T-helper 17 cell (primary cell): Measurements from ENCODE around the gene CDYL2. TPM values are rescaled to one million over a fixed set of nuclear protein-coding genes. Genes with fewer than 3 reads are reported as not detected.
"Not testable (repeated sequence)": the region's sequence is repeated elsewhere in the genome, so short reads cannot be mapped to it uniquely, and the experiment has no call there.

Source experiments
- ATAC-seq: fragments of 150-1000 bp; cut with Tn5 transposase; 2 replicates; pipeline ENCODE4 v1.10.0; 2021; ENCODE audit warnings: mild to moderate bottlenecking, moderate library complexity
- DNase-seq, 3 donors: peaks; one replicate each; pipeline versions ENCODE4 v3.0.0 to v3.0.0-alpha.2; 2020 to 2021
- H3K9me3 ChIP-seq: one replicate; pipeline ENCODE4 v1.7.0; 2013; ENCODE audit warnings: low read length, mild to moderate bottlenecking; ENCODE audit not compliant: control insufficient read depth, poor library complexity, severe bottlenecking
- H3K27ac Mint-ChIP-seq: one replicate; pipeline ENCODE4 v1.8.0; 2022; ENCODE audit warnings: mild to moderate bottlenecking, moderate library complexity, mixed read lengths
- H3K27me3 Mint-ChIP-seq: one replicate; pipeline ENCODE4 v1.8.0; 2022; ENCODE audit warnings: mixed read lengths
- H3K36me3 Mint-ChIP-seq: one replicate; pipeline ENCODE4 v1.8.0; 2022; ENCODE audit warnings: low read depth, mixed read lengths
- H3K4me1 Mint-ChIP-seq: one replicate; pipeline ENCODE4 v1.8.0; 2022; ENCODE audit warnings: mild to moderate bottlenecking, mixed read lengths
- H3K4me3 Mint-ChIP-seq: one replicate; pipeline ENCODE4 v1.8.0; 2022; ENCODE audit warnings: mild to moderate bottlenecking, moderate library complexity, mixed read lengths
- total RNA-seq, 4 donors: library from RNA in 2 of 4; stranded (reverse) in 2 of 4; gene quantifications; one replicate each; pipeline ENCODE4 v1.2.3 and lab custom pipeline; 2022 to 2026

CDYL2 gene
- total RNA-seq, 2 donors from 2014 or later = 17.0 to 28.3 TPM

DNA sequence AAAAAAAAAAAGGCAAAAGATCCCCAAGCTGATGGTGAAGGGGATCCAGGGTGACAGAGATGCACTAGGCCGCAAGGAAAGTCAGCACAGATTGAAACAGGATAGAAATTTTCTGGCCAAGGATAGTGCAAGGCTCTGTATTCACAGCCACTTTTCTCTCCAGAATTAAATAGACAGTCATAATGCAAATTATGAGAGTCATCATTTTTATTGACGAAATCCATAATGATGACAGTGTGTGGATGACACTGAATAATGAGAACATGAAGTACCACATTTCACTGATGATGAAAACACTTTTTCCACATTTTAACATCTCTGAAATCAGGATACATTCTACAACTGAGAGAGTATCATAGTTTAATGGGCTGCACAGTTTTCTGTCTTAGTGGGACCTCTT is 72.5 kb downstream of the CDYL2 start:
- Mint-ChIP-seq H3K36me3 (no peaks in the 10 kb centered on the region), H3K4me1 (peaks cover under 1% of the 10 kb centered on the region), H3K4me3 (no peak overlapping the region), H3K27ac (no peak overlapping the region), H3K27me3 (no peaks in the 10 kb centered on the region)
- peaks cover 3% of the 10 kb centered on the region for H3K9me3 ChIP-seq
- DNase-seq (no peak), ATAC-seq (no peak)

DNA sequence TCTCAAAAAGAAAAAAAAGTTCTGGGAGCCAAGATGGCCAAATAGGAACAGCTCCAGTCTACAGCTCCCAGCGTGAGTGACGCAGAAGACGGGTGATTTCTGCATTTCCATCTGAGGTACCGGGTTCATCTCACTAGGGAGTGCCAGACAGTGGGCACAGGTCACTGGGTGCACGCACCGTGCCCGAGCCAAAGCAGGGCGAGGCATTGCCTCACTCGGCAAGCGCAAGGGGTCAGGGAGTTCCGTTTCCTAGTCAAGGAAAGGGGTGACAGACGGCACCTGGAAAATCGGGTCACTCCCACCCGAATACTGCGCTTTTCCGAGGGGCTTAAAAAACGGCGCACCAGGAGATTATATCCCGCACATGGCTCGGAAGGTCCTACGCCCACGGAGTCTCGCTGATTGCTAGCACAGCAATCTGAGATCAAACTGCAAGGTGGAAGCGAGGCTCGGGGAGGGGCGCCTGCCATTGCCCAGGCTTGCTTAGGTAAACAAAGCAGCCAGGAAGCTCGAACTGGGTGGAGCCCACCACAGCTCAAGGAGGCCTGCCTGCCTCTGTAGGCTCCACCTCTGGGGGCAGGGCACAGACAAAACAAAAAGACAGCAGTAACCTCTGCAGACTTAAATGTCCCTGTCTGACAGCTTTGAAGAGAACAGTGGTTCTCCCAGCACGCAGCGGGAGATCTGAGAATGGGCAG is 77.2 kb downstream of the CDYL2 start:
- H3K4me1 Mint-ChIP-seq, H3K27ac Mint-ChIP-seq, DNase-seq, H3K36me3 Mint-ChIP-seq, H3K9me3 ChIP-seq, H3K27me3 Mint-ChIP-seq, ATAC-seq: not testable (repeated sequence)
- H3K4me3 Mint-ChIP-seq = peak overlapping the region; percentile 43

DNA sequence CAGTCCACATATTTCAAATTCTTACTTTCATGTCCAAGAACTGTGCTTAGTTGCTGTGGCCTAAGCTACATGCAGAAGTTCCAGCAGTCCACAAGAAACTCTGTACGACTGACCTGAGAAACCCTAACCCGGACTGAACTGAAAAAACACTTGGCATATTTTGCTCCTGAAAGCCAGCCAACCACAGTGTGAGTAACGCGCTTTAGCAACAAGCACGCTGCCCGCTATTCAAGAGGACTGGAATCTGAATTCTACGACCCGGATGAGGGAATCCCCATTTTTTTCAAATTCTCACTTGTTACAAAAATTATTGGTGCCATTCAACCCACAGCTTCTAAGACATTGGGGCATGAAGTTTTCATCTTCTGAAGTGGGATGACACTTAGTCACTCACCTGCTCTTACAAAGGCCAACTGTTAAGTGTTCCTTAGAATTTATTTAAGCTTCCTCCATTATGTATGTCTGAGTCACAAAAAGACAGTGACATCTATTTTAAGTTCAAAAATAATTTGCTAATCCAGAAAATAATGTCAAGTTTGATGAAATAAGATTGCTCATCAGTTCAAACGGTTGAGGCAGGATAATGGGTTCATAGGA is 78.7 kb downstream of the CDYL2 start:
- no peak overlapping the region for H3K27ac Mint-ChIP-seq
- no peaks in the 10 kb centered on the region for H3K36me3 Mint-ChIP-seq
- H3K4me1 Mint-ChIP-seq = peaks cover 2% of the 10 kb centered on the region
- no peak for DNase-seq
- H3K27me3 Mint-ChIP-seq = no peaks in the 10 kb centered on the region
- no peak for ATAC-seq
- H3K9me3 ChIP-seq = no peaks in the 10 kb centered on the region
- no peak overlapping the region for H3K4me3 Mint-ChIP-seq

DNA sequence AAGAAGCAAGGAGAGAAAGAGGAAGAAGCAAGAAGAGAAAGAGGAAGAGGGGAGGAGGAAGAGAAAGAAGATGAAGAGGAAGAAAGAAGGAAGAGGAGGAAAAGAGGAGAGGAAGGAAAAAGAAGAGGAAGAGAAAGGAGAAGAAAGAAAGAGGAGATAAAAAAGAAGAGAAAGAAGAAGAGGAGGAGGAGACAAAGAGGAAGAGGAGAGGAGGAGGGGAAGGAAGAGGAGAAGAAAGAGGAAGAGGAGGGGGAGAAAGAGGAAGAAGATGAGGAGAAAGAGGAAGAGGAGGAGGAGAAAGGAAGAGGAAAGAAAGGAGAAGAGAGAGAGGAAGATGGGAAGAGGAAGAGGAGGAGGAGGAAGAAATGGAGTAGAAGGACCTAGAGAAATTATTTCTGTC is 80.4 kb downstream of the CDYL2 start:
- no peak overlapping the region for H3K27ac Mint-ChIP-seq
- no peak for DNase-seq
- no peaks in the 10 kb centered on the region for H3K36me3 Mint-ChIP-seq
- no peaks in the 10 kb centered on the region for H3K27me3 Mint-ChIP-seq
- H3K9me3 ChIP-seq = no peaks in the 10 kb centered on the region
- no peak overlapping the region for H3K4me3 Mint-ChIP-seq
- ATAC-seq = no peak
- H3K4me1 Mint-ChIP-seq = peaks cover 2% of the 10 kb centered on the region

DNA sequence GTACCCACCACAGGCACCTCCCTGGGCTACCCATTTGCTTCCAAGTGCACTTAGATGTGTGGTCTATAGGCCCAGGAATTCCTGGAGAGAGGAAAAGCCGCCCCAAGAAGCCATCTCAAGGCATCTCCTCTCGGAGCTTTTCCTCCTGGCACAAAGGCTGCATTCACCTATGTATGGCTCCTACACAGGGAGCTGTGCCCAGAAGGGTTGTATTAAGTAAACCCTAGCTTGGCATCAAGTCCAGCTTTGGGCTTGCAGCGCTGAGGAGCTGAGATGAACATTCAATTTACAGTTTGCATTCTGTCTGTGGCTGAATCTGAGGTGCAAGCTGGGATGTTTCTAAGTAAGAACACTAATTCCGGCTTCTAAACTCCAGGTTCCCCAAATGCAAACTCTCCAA is 81.3 kb downstream of the CDYL2 start:
- no peak overlapping the region for H3K4me3 Mint-ChIP-seq
- H3K27me3 Mint-ChIP-seq = no peaks in the 10 kb centered on the region
- H3K4me1 Mint-ChIP-seq = peaks cover 2% of the 10 kb centered on the region
- DNase-seq = no peak
- H3K9me3 ChIP-seq = no peaks in the 10 kb centered on the region
- H3K36me3 Mint-ChIP-seq = no peaks in the 10 kb centered on the region
- no peak overlapping the region for H3K27ac Mint-ChIP-seq
- ATAC-seq = no peak

DNA sequence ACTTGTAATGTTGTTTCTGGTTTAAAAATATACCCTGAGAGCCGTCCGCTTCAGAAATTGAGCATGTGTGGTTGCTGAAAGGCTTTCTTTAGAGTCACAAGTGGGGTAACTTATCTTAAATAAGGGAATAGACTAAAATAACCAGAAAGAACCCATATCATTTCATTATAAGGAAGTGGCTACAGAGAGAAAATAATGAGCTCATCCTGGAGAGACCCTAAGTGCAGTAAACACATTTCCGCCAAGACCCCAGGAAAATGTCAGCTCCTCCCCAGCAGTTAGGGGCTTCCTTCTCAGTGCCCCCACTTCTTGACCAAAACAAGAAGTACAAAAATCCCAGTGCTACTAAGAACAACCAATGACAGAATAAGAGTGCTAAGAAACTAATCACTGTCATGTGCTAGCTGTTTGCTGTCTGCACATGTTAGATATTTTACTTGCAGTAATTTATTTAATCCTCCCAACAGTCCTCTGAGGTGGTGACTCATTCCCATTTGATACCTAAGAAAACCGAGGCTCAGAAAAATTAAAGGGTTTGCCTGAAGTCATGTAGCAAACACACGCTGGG is 83.5 kb downstream of the CDYL2 start:
- no peak for DNase-seq
- Mint-ChIP-seq H3K36me3 (no peaks in the 10 kb centered on the region), H3K27ac (no peak overlapping the region), H3K27me3 (no peaks in the 10 kb centered on the region), H3K4me3 (no peak overlapping the region), H3K4me1 (no peaks in the 10 kb centered on the region)
- no peaks in the 10 kb centered on the region for H3K9me3 ChIP-seq
- ATAC-seq = no peak

DNA sequence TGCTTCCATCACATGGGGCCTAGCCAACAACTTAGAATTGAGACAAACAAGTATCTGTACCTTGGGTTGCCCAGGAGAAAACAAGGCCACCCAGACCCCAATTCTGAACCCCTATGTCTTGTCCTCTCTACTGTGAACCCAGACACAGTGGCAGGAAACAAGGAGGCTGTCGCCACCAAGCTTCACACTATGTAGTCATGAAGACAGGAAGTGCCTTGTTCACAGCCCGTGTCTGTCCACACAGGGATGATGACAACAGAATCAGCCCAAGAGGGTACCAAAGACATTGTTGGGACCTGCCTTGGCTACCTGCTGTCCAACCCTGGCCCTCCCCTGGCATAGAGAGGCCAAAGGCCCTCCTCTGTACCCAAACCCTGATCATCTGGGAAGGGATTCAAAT is 84.8 kb downstream of the CDYL2 start:
- ATAC-seq (peak; percentile 59), DNase-seq (no peak)
- Mint-ChIP-seq H3K36me3 (no peaks in the 10 kb centered on the region), H3K27ac (no peak overlapping the region), H3K27me3 (no peaks in the 10 kb centered on the region), H3K4me3 (no peak overlapping the region), H3K4me1 (no peaks in the 10 kb centered on the region)
- H3K9me3 ChIP-seq = no peaks in the 10 kb centered on the region

DNA sequence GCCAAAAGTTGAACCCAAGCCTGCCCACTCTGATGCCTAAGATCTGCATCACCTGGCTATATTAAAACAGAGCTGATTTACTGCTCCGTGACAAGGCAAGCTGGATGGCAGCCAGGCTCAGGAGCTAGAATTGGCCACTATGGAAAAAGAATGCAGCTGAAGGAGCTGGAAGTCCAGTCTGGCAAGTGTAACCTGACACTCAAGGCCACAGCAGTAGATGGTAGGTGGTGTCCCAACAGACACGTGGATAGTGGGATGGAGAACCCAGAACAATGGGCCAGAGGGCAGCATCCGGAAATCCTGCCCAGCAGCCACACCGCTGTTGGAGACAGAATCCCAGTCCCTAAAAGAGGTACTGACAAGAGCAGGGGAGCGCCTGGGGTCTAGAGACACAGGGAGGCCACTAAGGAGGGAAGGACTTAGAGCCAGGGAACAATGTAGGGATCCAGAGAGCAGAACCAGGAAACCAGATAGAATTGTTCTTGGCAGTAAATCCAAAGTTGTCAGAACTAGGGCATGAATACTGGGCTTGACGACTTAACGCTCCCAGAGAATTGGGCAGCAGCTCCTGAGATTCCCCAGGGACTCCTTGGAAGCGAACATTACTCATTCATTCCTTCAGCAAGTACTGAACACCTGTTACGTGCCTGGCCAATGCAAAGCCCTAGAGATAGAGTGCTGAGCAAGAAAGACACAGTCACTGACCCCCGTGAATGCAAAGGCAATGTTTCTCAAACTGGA is 85.7 kb downstream of the CDYL2 start:
- DNase-seq = no peak
- no peaks in the 10 kb centered on the region for H3K9me3 ChIP-seq
- Mint-ChIP-seq H3K27me3 (no peaks in the 10 kb centered on the region), H3K27ac (no peak overlapping the region), H3K4me1 (no peaks in the 10 kb centered on the region), H3K36me3 (no peaks in the 10 kb centered on the region), H3K4me3 (no peak overlapping the region)
- no peak for ATAC-seq

DNA sequence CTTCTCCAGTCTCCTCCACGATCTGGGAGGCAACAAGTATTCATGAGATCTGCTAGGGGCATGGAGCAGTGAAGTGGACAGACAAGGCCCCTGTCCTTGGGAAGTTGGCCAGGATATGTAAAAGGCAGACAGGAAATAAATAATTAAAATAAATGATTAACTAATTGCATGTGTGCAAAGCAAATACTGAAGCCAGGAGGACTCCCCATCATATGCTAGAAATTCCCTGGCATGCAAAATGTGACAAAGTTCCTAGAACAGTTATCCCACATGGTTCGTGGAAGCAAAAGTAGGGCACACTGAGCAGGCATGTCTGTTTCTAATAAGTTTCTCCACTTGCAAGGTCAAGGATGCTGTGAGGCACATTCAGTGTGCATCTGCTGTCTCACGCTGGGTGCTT is 86.8 kb downstream of the CDYL2 start:
- ATAC-seq (no peak), DNase-seq (no peak)
- Mint-ChIP-seq H3K27me3 (no peaks in the 10 kb centered on the region), H3K4me1 (no peaks in the 10 kb centered on the region), H3K36me3 (no peaks in the 10 kb centered on the region), H3K27ac (no peak overlapping the region), H3K4me3 (no peak overlapping the region)
- no peaks in the 10 kb centered on the region for H3K9me3 ChIP-seq

DNA sequence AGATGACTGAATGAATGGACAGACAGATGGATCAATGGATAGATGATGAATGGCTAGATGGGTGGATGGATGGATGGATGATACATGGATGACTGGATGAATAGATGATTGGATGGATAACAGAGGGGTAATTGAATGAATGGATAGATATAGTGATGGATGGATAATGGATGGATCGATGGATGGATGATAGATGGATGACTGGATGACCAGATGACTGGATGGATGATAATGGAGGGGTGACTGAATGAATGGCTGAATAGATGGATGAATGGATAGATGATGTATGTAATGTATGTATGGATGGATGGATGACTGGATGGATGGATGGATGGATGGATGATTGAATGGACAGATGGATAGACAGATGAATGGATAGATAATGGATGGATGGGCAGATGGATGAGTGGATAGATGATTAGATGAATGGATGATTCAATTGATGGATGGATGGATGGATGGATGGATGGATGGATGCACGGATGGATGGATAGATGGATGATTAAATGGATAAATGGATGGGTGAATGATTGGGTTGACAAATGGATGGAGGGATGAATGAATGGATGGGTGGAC is 87.7 kb downstream of the CDYL2 start:
- H3K4me1 Mint-ChIP-seq = no peaks in the 10 kb centered on the region
- no peak for DNase-seq
- ATAC-seq = no peak
- no peak overlapping the region for H3K27ac Mint-ChIP-seq
- no peaks in the 10 kb centered on the region for H3K27me3 Mint-ChIP-seq
- no peak overlapping the region for H3K4me3 Mint-ChIP-seq
- H3K9me3 ChIP-seq = no peaks in the 10 kb centered on the region
- no peaks in the 10 kb centered on the region for H3K36me3 Mint-ChIP-seq

DNA sequence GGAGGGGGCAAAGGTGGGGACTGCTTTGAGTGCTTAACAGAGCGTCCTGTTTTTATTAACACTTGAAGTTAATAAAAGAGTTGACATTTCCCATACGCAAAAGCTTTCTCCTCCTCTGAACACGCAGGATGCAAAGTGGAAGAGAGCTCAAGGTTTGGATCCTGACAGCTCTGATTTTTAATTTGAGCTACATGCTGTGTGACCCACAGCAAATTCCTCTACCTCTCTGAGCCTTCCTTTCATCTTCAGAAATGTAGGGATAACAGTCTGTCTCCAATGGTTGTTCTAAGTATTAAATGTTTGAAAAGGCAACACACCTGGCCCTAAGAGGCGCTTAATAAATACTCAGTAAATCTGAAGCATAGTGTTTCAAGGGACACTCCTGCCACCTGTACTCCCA is 93.0 kb downstream of the CDYL2 start:
- Mint-ChIP-seq H3K27ac (no peak overlapping the region), H3K4me1 (no peaks in the 10 kb centered on the region)

DNA sequence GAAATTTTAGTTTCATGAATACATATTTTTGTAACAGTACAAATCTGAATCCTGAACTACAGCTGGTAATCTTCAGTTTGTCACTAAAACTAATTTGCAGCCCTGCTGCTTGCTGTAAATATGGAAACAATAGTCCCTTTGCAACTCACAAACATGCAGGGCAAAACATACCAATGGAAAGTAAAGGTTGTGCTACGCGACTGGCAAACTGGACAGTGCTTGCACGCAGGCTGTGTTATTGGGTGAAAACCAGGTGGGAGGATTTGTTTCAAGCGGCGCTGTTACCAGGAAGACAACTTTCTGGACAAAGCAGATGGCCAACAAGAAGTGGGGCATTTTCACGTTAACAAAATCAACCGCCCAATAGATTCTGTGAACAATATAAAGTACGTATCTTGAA is 93.5 kb downstream of the CDYL2 start:
- ATAC-seq = no peak
- no peaks in the 10 kb centered on the region for H3K27me3 Mint-ChIP-seq
- H3K9me3 ChIP-seq = no peaks in the 10 kb centered on the region

More for the DNA sequence above, 93.0 kb downstream of the CDYL2 start:
- Mint-ChIP-seq H3K27me3 (no peaks in the 10 kb centered on the region), H3K36me3 (peaks cover 2% of the 10 kb centered on the region), H3K4me3 (no peak overlapping the region)
- DNase-seq (no peak), ATAC-seq (no peak)
- no peaks in the 10 kb centered on the region for H3K9me3 ChIP-seq

DNA sequence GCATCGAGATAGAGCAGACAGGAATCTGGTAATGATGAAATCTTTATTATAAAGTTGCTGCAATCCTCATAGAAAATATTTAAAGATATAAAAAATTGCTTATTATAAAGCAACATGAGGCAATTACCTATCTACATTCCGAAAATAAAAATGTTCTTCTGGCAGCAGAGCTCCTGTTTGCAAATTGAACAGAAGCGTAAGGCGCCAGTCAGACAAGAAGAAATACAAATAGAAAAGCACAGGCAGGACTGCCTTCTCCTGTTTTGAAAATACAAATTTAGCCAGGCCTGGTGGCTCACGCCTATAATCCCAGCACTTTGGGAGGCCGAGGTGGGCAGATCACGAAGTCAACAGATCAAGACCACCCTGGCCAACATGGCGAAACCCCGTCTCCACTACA is 95.6 kb downstream of the CDYL2 start:
- Mint-ChIP-seq H3K4me1 (peaks cover 4% of the 10 kb centered on the region), H3K27me3 (no peaks in the 10 kb centered on the region), H3K27ac (no peak overlapping the region), H3K36me3 (peaks cover 2% of the 10 kb centered on the region), H3K4me3 (no peak overlapping the region)
- DNase-seq = no peak
- no peak for ATAC-seq
- H3K9me3 ChIP-seq = no peaks in the 10 kb centered on the region

More for the DNA sequence above, 93.5 kb downstream of the CDYL2 start:
- no peak overlapping the region for H3K27ac Mint-ChIP-seq
- no peak for DNase-seq
- no peak overlapping the region for H3K4me3 Mint-ChIP-seq
- H3K4me1 Mint-ChIP-seq = no peaks in the 10 kb centered on the region
- peaks cover 2% of the 10 kb centered on the region for H3K36me3 Mint-ChIP-seq
